ENCODE measurements around the gene VARS2. TPM values are rescaled to one million over a fixed set of nuclear protein-coding genes. Genes with fewer than 3 reads are reported as not detected.

VARS2 gene
- total RNA-seq, 1 experiment from 2014 or later, result 39.8 TPM

DNA sequence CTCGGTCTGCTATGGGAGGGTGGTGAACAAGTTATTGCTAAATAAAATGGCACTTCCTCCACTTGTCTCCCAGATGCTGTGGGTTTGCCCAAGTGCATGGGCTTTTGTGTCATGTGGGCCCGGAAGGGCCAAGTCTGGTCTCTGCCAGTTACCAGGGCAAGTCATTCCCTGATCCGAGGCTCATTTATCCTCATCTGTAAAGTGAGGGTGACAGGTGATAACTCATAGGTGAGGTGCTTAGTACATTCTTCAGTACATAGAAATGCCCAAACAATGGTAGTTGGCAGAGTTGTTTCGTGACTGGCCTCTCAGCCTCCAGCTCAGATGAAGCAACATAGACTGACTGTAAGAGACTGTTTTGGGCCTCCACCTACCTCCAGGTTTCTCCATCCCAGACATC, 24.7 kb downstream of the VARS2 start:
- POLR2A ChIA-PET, result no interaction called here
- H3K9me3 ChIP-seq (ENCODE audit: control insufficient read depth in 1 of 2, insufficient read depth in 1 of 2, low read depth in 1 of 2, low read length in 2 of 2), result no peaks in the 10 kb centered on the region
- H3K27me3 ChIP-seq (ENCODE audit: insufficient read depth, low read length), result no peaks in the 10 kb centered on the region
- H4K20me1 ChIP-seq (ENCODE audit: insufficient read depth), result no peaks in the 10 kb centered on the region
- DNase-seq (ENCODE audit: low read depth, low spot score), result no peak
- H3K9me2 ChIP-seq (ENCODE audit: insufficient read depth), result no peaks in the 10 kb centered on the region
- no TSS peak for BruUV-seq (replicated peaks)
- no peak overlapping the region for H3K9ac ChIP-seq (ENCODE audit: low read length)
- H3K4me2 ChIP-seq (ENCODE audit: low read length), result no peak overlapping the region
- no peak overlapping the region for H3K4me3 ChIP-seq (replicated peaks in 1 of 2; ENCODE audit: low read depth in 1 of 2, low read length in 2 of 2)
- no peaks in the 10 kb centered on the region for H3K36me3 ChIP-seq (ENCODE audit: control insufficient read depth in 1 of 2, insufficient read depth in 2 of 2, low read length in 2 of 2)
- H3K4me1 ChIP-seq (ENCODE audit: control insufficient read depth in 1 of 2, insufficient read depth in 2 of 2, low read length in 2 of 2), result peaks cover 14 to 19% of the 10 kb centered on the region in 2 experiments
- intact Hi-C loops (cut with micrococcal nuclease), result no loop called here
- CTCF ChIA-PET, result interaction anchor here (1.1 kb wide), 1 partner anchor 149 kb away, joined by 3 read pairs; no protein-coding TSS in a partner anchor
- no peak overlapping the region for H3K27ac ChIP-seq (ENCODE audit: low read depth, low read length)
- RAD21 ChIA-PET (ENCODE audit: low non-redundant PET in 1 of 2, low total read pairs in 2 of 2, uncharacterized antibody in 2 of 2, unreplicated experiment in 2 of 2), result no interaction called here
- no peak for TF ChIP-seq POLR2A (IDR thresholded peaks at IDR 0.05; ENCODE audit: borderline replicate concordance, extremely low read depth, insufficient read depth, insufficient read length)
- no peak for TF ChIP-seq YY1 (IDR thresholded peaks at IDR 0.05; ENCODE audit: extremely low read depth, insufficient replicate concordance, low read depth, low read length)
- TF ChIP-seq, protein P1, sequence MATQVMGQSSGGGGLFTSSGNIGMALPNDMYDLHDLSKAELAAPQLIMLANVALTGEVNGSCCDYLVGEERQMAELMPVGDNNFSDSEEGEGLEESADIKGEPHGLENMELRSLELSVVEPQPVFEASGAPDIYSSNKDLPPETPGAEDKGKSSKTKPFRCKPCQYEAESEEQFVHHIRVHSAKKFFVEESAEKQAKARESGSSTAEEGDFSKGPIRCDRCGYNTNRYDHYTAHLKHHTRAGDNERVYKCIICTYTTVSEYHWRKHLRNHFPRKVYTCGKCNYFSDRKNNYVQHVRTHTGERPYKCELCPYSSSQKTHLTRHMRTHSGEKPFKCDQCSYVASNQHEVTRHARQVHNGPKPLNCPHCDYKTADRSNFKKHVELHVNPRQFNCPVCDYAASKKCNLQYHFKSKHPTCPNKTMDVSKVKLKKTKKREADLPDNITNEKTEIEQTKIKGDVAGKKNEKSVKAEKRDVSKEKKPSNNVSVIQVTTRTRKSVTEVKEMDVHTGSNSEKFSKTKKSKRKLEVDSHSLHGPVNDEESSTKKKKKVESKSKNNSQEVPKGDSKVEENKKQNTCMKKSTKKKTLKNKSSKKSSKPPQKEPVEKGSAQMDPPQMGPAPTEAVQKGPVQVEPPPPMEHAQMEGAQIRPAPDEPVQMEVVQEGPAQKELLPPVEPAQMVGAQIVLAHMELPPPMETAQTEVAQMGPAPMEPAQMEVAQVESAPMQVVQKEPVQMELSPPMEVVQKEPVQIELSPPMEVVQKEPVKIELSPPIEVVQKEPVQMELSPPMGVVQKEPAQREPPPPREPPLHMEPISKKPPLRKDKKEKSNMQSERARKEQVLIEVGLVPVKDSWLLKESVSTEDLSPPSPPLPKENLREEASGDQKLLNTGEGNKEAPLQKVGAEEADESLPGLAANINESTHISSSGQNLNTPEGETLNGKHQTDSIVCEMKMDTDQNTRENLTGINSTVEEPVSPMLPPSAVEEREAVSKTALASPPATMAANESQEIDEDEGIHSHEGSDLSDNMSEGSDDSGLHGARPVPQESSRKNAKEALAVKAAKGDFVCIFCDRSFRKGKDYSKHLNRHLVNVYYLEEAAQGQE (IDR thresholded peaks at IDR 0.05; ENCODE audit: low read depth), result no peak
- TF ChIP-seq, protein P2, sequence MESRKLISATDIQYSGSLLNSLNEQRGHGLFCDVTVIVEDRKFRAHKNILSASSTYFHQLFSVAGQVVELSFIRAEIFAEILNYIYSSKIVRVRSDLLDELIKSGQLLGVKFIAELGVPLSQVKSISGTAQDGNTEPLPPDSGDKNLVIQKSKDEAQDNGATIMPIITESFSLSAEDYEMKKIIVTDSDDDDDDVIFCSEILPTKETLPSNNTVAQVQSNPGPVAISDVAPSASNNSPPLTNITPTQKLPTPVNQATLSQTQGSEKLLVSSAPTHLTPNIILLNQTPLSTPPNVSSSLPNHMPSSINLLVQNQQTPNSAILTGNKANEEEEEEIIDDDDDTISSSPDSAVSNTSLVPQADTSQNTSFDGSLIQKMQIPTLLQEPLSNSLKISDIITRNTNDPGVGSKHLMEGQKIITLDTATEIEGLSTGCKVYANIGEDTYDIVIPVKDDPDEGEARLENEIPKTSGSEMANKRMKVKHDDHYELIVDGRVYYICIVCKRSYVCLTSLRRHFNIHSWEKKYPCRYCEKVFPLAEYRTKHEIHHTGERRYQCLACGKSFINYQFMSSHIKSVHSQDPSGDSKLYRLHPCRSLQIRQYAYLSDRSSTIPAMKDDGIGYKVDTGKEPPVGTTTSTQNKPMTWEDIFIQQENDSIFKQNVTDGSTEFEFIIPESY (IDR thresholded peaks at IDR 0.05; ENCODE audit: extremely low read depth, insufficient replicate concordance, low read length), result no peak
- no peak for TF ChIP-seq JUND (IDR thresholded peaks at IDR 0.05)
- TF ChIP-seq ZFX (IDR thresholded peaks at IDR 0.05), result no peak
- no peak for TF ChIP-seq RAD21 (IDR thresholded peaks at IDR 0.05; ENCODE audit: low read depth)
- no peak for TF ChIP-seq SIN3A (IDR thresholded peaks at IDR 0.05; ENCODE audit: low read depth)
- TF ChIP-seq EGR1 (IDR thresholded peaks at IDR 0.05; ENCODE audit: low read depth), result no peak
- no peak for TF ChIP-seq EZH2phosphoT487 (IDR thresholded peaks at IDR 0.05; ENCODE audit: borderline replicate concordance)
- no peak for TF ChIP-seq SRF (IDR thresholded peaks at IDR 0.05; ENCODE audit: low read depth)
- TF ChIP-seq TCF7L2 (IDR thresholded peaks at IDR 0.05; ENCODE audit: borderline replicate concordance, extremely low read depth, insufficient read depth, insufficient read length), result no peak
- no peak for TF ChIP-seq EZH2 (IDR thresholded peaks at IDR 0.05)
- TF ChIP-seq, protein P3, sequence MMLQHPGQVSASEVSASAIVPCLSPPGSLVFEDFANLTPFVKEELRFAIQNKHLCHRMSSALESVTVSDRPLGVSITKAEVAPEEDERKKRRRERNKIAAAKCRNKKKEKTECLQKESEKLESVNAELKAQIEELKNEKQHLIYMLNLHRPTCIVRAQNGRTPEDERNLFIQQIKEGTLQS (IDR thresholded peaks at IDR 0.05), result no peak
- no peak for TF ChIP-seq CEBPB (IDR thresholded peaks at IDR 0.05; ENCODE audit: low read depth)
- H2AFZ ChIP-seq (ENCODE audit: low read depth, low read length, poor library complexity, severe bottlenecking), result no peak overlapping the region
- H3K79me2 ChIP-seq (ENCODE audit: insufficient read depth, low read length), result no peaks in the 10 kb centered on the region
- ATAC-seq, result no peak
